H9 (cell line): ENCODE results near the gene CD248. TPM values are rescaled to one million over a fixed set of nuclear protein-coding genes. Genes with fewer than 3 reads are reported as not detected.

Experiments used
- DNase-seq: peaks from one replicate; pipeline ENCODE4 v3.0.0-alpha.2; 2017
- H2AFZ ChIP-seq: one replicate; pipeline ENCODE4 v1.6.1; 2013; ENCODE audit warnings: mild to moderate bottlenecking, low read length, control low read depth, moderate library complexity
- H2AK5ac ChIP-seq: 2 replicates; pipeline ENCODE4 v1.6.1; 2013; ENCODE audit warnings: low read length, control low read depth, mixed read lengths; ENCODE audit not compliant: insufficient read length
- H2BK120ac ChIP-seq: one replicate; pipeline ENCODE4 v1.6.1; 2013; ENCODE audit warnings: low read depth, mild to moderate bottlenecking, low read length, control low read depth, inconsistent platforms; ENCODE audit not compliant: poor library complexity, severe bottlenecking
- H2BK12ac ChIP-seq: 2 replicates; pipeline ENCODE4 v1.6.1; 2013; ENCODE audit warnings: low read length, control low read depth, mixed read lengths, low read depth; ENCODE audit not compliant: insufficient read length
- H2BK15ac ChIP-seq: 2 replicates; pipeline ENCODE4 v1.6.1; 2013; ENCODE audit warnings: low read depth, low read length, control low read depth
- H2BK20ac ChIP-seq: one replicate; pipeline ENCODE4 v1.6.1; 2013; ENCODE audit warnings: low read depth, mild to moderate bottlenecking, low read length, control low read depth, inconsistent platforms; ENCODE audit not compliant: poor library complexity, severe bottlenecking
- H2BK5ac ChIP-seq: 2 replicates; pipeline ENCODE4 v1.6.1; 2013; ENCODE audit warnings: low read length, control low read depth, mixed read lengths; ENCODE audit not compliant: insufficient read length
- H3K14ac ChIP-seq: 2 replicates; pipeline ENCODE4 v1.6.1; 2013; ENCODE audit warnings: low read length, control low read depth; ENCODE audit not compliant: insufficient read depth
- H3K18ac ChIP-seq: 2 replicates; pipeline ENCODE4 v1.6.1; 2013; ENCODE audit warnings: low read depth, mild to moderate bottlenecking, mixed read lengths, low read length, control low read depth; ENCODE audit not compliant: insufficient read length
- H3K23ac ChIP-seq: 2 replicates; pipeline ENCODE4 v1.6.1; 2013; ENCODE audit warnings: low read length, control low read depth, mixed read lengths, low read depth; ENCODE audit not compliant: insufficient read length
- H3K23me2 ChIP-seq: 2 replicates; pipeline ENCODE4 v1.6.1; 2013; ENCODE audit warnings: low read depth, mild to moderate bottlenecking, mixed read lengths, low read length, control low read depth; ENCODE audit not compliant: insufficient read length, poor library complexity, severe bottlenecking
- H3K27ac ChIP-seq: 2 replicates; pipeline ENCODE4 v1.5.1; 2013; ENCODE audit warnings: low read length, control low read depth, mixed read lengths, low read depth; ENCODE audit not compliant: insufficient read length
- H3K27me3 ChIP-seq: 2 replicates; pipeline ENCODE4 v1.6.1; 2013; ENCODE audit warnings: low read length, control low read depth, inconsistent platforms; ENCODE audit not compliant: insufficient read depth
- H3K4ac ChIP-seq: 2 replicates; pipeline ENCODE4 v1.6.1; 2013; ENCODE audit warnings: low read depth, mild to moderate bottlenecking, control low read depth, inconsistent platforms, low read length, moderate library complexity
- H3K4me1 ChIP-seq: 2 replicates; pipeline ENCODE4 v1.6.1; 2013; ENCODE audit warnings: low read length, control low read depth, inconsistent platforms; ENCODE audit not compliant: insufficient read depth
- H3K4me2 ChIP-seq: 2 replicates; pipeline ENCODE4 v1.6.1; 2013; ENCODE audit warnings: low read length, control low read depth, mixed read lengths; ENCODE audit not compliant: insufficient read length, insufficient read depth
- H3K56ac ChIP-seq: 2 replicates; pipeline ENCODE4 v1.6.1; 2013; ENCODE audit warnings: low read depth, mild to moderate bottlenecking, mixed read lengths, low read length, control low read depth; ENCODE audit not compliant: insufficient read length
- H3K79me1 ChIP-seq: 2 replicates; pipeline ENCODE4 v1.6.1; 2013; ENCODE audit warnings: low read depth, mild to moderate bottlenecking, moderate library complexity, low read length, control low read depth, inconsistent platforms; ENCODE audit not compliant: insufficient read depth, poor library complexity, severe bottlenecking
- H3K79me2 ChIP-seq: 2 replicates; pipeline ENCODE4 v1.6.1; 2013; ENCODE audit warnings: low read length, control low read depth, inconsistent platforms; ENCODE audit not compliant: insufficient read depth
- H3K9ac ChIP-seq: 2 replicates; pipeline ENCODE4 v1.6.1; 2013; ENCODE audit warnings: low read length, control low read depth, mixed read lengths; ENCODE audit not compliant: insufficient read length; ENCODE audit errors: extremely low read depth
- H3K9me3 ChIP-seq: one replicate; pipeline ENCODE4 v1.6.1; 2013; ENCODE audit warnings: low read depth, low read length, inconsistent platforms; ENCODE audit not compliant: control insufficient read depth
- H3T11ph ChIP-seq: one replicate; pipeline ENCODE4 v1.6.1; 2013; ENCODE audit warnings: mild to moderate bottlenecking, low read length, control low read depth, inconsistent platforms
- H4K20me1 ChIP-seq: one replicate; pipeline ENCODE4 v1.6.1; 2013; ENCODE audit not compliant: control insufficient read depth, insufficient read length, insufficient read depth
- H4K5ac ChIP-seq: 2 replicates; pipeline ENCODE4 v1.6.1; 2013; ENCODE audit warnings: low read depth, mild to moderate bottlenecking, mixed read lengths, low read length, control low read depth; ENCODE audit not compliant: insufficient read length
- H4K8ac ChIP-seq: replicated peaks from 2 replicates; pipeline ENCODE4 v1.6.1; 2013; ENCODE audit warnings: low read length, control low read depth, mixed read lengths, low read depth; ENCODE audit not compliant: insufficient read length
- H4K91ac ChIP-seq: 2 replicates; pipeline ENCODE4 v1.6.1; 2013; ENCODE audit warnings: low read depth, mild to moderate bottlenecking, moderate library complexity, mixed read lengths, low read length, control low read depth; ENCODE audit not compliant: insufficient read length
- H3K27ac Mint-ChIP-seq, 3 experiments: 2 replicates in 2 of 3; 3 replicates in 1 of 3; pipeline ENCODE4 v1.8.0; 2020 to 2021; ENCODE audit warnings: mixed read lengths in 3 of 3, mild to moderate bottlenecking in 1 of 3, moderate library complexity in 1 of 3
- H3K27me3 Mint-ChIP-seq: 2 replicates; pipeline ENCODE4 v1.8.0; 2021; ENCODE audit warnings: low read depth, mild to moderate bottlenecking, moderate library complexity, mixed read lengths
- H3K36me3 Mint-ChIP-seq, 3 experiments: 2 replicates in 2 of 3; 3 replicates in 1 of 3; pipeline ENCODE4 v1.8.0; 2020 to 2021; ENCODE audit warnings: low read depth in 3 of 3, mixed read lengths in 3 of 3; ENCODE audit not compliant: insufficient read depth in 1 of 3
- H3K4me1 Mint-ChIP-seq, 2 experiments: 2 replicates each; pipeline ENCODE4 v1.8.0; 2020; ENCODE audit warnings: mixed read lengths in 2 of 2
- H3K4me3 Mint-ChIP-seq, 2 experiments: 2 replicates in 1 of 2; 3 replicates in 1 of 2; pipeline ENCODE4 v1.8.0; 2020 to 2021; ENCODE audit warnings: mild to moderate bottlenecking in 2 of 2, mixed read lengths in 2 of 2, moderate library complexity in 1 of 2
- H3K9me3 Mint-ChIP-seq, 2 experiments: 2 replicates in 1 of 2; 3 replicates in 1 of 2; pipeline ENCODE4 v1.8.0; 2020; ENCODE audit warnings: mild to moderate bottlenecking in 2 of 2, mixed read lengths in 2 of 2, moderate library complexity in 1 of 2
- CTCF ChIP-seq: fragments of 200-600 bp; sonication (generic); conservative IDR thresholded peaks from 3 replicates; pipeline ENCODE4 v1.8.0; 2021; ENCODE audit warnings: antibody characterized with exemption, mild to moderate bottlenecking
- WGBS: extraction: QIAGEN DNeasy Blood & Tissue Kit; methylation state at CpG from one replicate; pipeline ENCODE4 v1.1.7; 2013; ENCODE audit warnings: missing lambda C conversion rate, low lambda C conversion rate, mixed read lengths; ENCODE audit not compliant: insufficient read length; ENCODE audit errors: extremely low coverage; 5-methylcytosine and 5-hydroxymethylcytosine counted together
- total RNA-seq: library from RNA; stranded (reverse); gene quantifications from 2 replicates; pipeline ENCODE4 v1.2.1, GENCODE V29; 2021

Gene CD248
- total RNA-seq, 1 experiment from 2014 or later, result 1.5 TPM

DNA sequence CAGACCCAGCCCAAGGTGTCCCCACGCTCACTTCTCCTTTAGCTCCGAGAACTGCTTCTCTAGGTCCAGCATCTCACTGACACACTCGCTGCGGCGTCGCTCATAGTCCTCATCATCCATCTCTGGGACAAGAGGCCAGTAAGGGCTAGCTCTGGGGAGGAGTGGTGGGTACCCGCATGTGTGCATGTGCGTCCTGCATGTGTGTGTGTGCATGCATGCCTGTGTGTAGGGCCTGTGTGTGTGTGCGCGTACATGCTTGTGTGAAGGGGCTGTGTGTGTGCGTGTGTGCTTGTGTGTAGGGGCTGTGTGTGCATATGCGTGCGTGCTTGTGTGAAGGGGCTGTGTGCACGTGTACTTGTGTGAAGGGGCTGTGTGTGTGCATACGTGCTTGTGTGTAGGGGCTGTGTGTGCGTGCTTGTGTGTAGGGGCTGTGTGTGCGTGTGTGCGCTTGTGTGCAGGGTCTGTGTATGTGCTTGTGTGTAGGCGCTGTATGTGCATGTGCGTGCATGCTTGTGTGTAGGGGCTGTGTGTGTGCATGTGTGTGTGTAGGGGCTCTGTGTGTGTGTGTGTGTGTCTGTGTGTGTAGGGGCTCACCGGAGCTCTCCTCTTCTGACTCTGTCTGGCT lies 24.8 kb upstream of the CD248 start:
- Histone ChIP-seq H3K9ac (no peak overlapping the region), H3K23ac (no peak overlapping the region), H3K27ac (no peak overlapping the region), H4K8ac (no peak overlapping the region), H2BK20ac (no peak overlapping the region), H3K27me3 (no peaks in the 10 kb centered on the region), H3T11ph (no peak overlapping the region), H3K56ac (no peak overlapping the region), H3K4me2 (no peak overlapping the region), H2AFZ (no peak overlapping the region), H3K79me1 (no peaks in the 10 kb centered on the region), H3K9me3 (no peaks in the 10 kb centered on the region), H4K5ac (no peak overlapping the region), H3K18ac (no peak overlapping the region), H3K23me2 (peaks cover 4% of the 10 kb centered on the region), H2BK5ac (no peak overlapping the region), H2AK5ac (no peak overlapping the region), H3K79me2 (peaks cover 2% of the 10 kb centered on the region; the same call in 1 of the 2 replicates), H3K4ac (no peak overlapping the region), H4K20me1 (peaks cover 3% of the 10 kb centered on the region), H2BK12ac (no peak overlapping the region), H2BK15ac (no peak overlapping the region), H2BK120ac (no peak overlapping the region), H4K91ac (no peak overlapping the region), H3K4me1 (no peaks in the 10 kb centered on the region), H3K14ac (no peak overlapping the region)
- no peak for TF ChIP-seq CTCF
- no peak for DNase-seq
- peaks cover 12 to 35% (median 27%) of the 10 kb centered on the region in 3 experiments; a peak in 6 of 7 replicates for H3K36me3 Mint-ChIP-seq
- H3K4me1 Mint-ChIP-seq, result peaks cover 30 to 34% of the 10 kb centered on the region in 2 experiments
- H3K27ac Mint-ChIP-seq, result peak overlapping the region in 1 of 3 experiments; percentile 79; a peak in 1 of 7 replicates
- H3K9me3 Mint-ChIP-seq, result no peaks in the 10 kb centered on the region
- WGBS, result no CpG with 5 or more reads among the region's 21 CpGs
- peaks cover 2% of the 10 kb centered on the region; the same call in 1 of the 2 replicates for H3K27me3 Mint-ChIP-seq
- no peak overlapping the region; a peak in 1 of 5 replicates for H3K4me3 Mint-ChIP-seq
